Fibroblast of mammary gland (primary cell): ENCODE results near the gene CTDP1.
"Not testable (repeated sequence)": the region's sequence is repeated elsewhere in the genome, so short reads cannot be mapped to it uniquely, and the experiment has no call there.

ENCODE experiments used
- DNase-seq: peaks from one replicate; pipeline ENCODE4 v3.0.0-alpha.2; 2010; ENCODE audit warnings: low read depth
- H3K4me3 ChIP-seq: 2 replicates; pipeline ENCODE4 v1.5.1; 2011; ENCODE audit warnings: low read depth, mild to moderate bottlenecking, low read length, moderate library complexity; ENCODE audit not compliant: control insufficient read depth
- TF ChIP-seq, protein P1 (sequence below): conservative IDR thresholded peaks from 2 replicates; pipeline ENCODE4 v1.5.1; 2011; ENCODE audit warnings: low read depth, low read length, inconsistent platforms; ENCODE audit not compliant: control insufficient read depth, insufficient read depth

CTDP1 gene

DNA sequence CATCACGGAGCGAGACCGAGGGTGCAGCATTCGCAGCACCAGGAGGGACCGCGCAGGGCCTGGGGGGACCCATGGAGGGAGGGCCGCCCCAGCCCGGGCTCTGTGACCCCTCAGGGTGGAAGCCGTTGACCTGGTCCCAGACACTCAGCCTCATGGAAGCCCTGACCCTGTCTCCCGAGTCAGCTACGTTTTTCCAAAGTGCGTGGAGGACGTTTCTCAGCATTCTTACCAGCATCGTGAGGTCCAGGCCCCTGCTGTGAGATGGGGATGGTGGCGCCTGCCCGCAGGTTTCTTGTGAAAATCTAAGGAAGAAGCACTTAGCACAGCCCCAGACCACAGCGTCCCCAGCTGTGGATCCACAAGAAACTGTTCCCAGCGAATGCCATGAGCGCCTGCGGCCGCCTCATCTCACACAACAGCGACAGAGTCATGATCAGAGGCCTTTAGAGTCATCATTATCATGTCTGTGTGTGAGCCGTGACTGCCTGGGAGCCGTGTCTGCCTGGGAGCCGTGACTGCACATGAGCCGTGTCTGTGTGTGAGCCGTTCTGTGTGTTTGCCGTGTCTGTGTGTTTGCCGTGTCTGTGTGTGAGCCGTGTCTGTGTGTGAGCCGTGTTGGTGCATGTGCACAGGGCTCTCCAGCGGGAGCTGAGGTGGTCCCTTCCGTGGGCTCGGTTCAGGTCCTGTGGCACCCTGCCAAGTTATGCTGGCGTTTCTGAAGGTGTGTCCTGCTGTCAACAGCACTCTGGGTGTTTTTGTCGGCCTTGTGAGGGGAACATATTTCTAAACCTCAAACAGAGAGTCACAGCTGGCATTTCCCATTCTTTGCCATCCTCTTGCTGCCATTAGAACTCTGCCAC lies 68.9 kb downstream of the CTDP1 start:
- TF ChIP-seq, protein P1, sequence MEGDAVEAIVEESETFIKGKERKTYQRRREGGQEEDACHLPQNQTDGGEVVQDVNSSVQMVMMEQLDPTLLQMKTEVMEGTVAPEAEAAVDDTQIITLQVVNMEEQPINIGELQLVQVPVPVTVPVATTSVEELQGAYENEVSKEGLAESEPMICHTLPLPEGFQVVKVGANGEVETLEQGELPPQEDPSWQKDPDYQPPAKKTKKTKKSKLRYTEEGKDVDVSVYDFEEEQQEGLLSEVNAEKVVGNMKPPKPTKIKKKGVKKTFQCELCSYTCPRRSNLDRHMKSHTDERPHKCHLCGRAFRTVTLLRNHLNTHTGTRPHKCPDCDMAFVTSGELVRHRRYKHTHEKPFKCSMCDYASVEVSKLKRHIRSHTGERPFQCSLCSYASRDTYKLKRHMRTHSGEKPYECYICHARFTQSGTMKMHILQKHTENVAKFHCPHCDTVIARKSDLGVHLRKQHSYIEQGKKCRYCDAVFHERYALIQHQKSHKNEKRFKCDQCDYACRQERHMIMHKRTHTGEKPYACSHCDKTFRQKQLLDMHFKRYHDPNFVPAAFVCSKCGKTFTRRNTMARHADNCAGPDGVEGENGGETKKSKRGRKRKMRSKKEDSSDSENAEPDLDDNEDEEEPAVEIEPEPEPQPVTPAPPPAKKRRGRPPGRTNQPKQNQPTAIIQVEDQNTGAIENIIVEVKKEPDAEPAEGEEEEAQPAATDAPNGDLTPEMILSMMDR: no peak
- DNase-seq: no peak
- H3K4me3 ChIP-seq: no peak overlapping the region

DNA sequence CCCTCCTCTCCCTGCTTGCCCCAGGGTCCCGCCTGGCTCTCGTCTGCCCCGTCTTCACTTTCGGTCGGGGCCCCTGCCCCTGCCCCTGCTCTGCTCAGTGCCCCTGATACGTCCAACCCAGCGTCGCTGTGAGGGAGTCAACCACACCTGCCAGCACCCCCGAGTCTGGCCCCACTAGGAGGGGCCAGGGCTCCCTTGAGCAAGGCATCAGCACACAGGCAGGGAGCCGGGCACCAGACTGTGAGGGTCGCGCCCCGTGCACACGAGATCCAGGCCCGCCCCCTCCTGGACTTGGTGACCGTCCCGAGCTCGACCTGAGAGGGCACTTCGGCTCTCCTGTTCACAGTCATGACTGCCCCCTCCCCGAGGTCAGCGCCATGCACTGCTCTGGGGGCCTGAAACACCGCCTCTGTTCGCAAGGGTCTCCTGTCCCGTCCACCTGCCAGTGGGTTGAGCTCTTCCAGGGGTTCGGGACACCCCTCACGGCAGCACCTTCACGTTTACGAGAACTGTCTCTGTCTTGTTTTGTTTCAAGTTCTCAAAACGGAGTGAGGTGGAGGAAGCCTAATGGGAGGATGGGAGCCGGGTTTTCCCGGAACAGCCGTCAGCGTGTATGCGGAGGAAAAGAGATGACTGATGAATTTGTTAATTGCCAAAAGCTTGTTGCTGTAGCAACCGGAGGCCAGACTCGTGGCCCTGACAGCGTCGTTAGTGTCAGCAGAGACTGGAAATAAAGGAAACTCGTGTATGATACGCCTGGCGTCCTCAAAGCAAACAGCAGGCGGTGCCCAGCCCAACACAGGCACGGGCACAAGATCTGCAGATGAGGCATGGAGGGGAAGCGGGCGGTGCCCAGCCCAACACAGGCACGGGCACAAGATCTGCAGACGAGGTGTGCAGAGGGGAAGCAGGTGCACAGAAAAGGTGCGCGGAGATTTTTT lies 69.9 kb downstream of the CTDP1 start:
- TF ChIP-seq, protein P1: no peak
- DNase-seq: no peak
- no peak overlapping the region for H3K4me3 ChIP-seq

DNA sequence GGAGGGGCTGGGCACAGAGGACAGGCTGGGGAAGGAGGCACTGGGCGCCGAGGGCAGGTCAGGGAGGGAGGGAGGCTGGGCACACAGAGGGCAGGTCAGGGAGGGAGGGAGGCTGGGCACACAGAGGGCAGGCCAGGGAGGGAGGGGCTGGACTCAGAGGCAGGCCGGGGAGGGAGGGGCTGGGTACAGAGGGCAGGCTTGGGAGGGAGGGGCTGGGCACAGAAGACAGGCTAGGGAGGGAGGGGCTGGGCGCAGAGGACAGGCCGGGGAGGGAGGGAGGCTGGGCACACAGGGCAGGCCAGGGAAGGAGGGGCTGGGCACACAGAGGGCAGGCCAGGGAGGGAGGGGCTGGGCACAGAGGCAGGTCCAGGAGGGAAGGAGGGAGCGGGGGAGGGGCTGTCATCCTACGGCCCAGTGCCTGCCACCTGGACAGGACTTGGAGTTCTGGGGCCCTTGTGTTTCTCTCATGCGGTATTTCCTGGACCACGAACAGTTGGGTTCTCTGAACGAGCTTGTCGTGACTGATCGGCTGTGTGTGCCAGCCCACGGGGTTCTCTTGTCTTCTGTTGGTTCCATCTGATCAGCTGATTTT lies 71.5 kb downstream of the CTDP1 start:
- DNase-seq: no peak
- TF ChIP-seq, protein P1: no peak
- H3K4me3 ChIP-seq: no peak overlapping the region

- not testable (repeated sequence) for H3K4me3 ChIP-seq, DNase-seq
Observed at GRCh38 chr18:79751918-79752578, 72.4 kb downstream of the CTDP1 start.

GRCh38 chr18:79752946-79753345 lies 73.3 kb downstream of the CTDP1 start:
- DNase-seq: not testable (repeated sequence)

GRCh38 chr18:79753391-79753851 lies 73.8 kb downstream of the CTDP1 start:
- no peak for DNase-seq
- TF ChIP-seq, protein P1: no peak
- no peak overlapping the region for H3K4me3 ChIP-seq

More at GRCh38 chr18:79752946-79753345, 73.3 kb downstream of the CTDP1 start:
- not testable (repeated sequence) for H3K4me3 ChIP-seq

GRCh38 chr18:79754022-79754761 lies 74.6 kb downstream of the CTDP1 start:
- TF ChIP-seq, protein P1: no peak
- H3K4me3 ChIP-seq: no peak overlapping the region
- DNase-seq: no peak
